Left lung (tissue), 14 donors: ENCODE results near the gene TEFM. TPM values are rescaled to one million over a fixed set of nuclear protein-coding genes. Genes with fewer than 3 reads are reported as not detected.

Experiments used
- ATAC-seq: fragments of 200-7000 bp; cut with Tn5 transposase; one replicate; pipeline ENCODE4 v1.9.1; 2020; ENCODE audit warnings: moderate library complexity
- DNase-seq, 4 donors: peaks; one replicate each; pipeline ENCODE4 v3.0.0-alpha.2; 2013 to 2020
- H3K27ac ChIP-seq, 2 donors: fragments of 200-600 bp; sonication (generic) in 1 of 2; one replicate each; pipeline versions ENCODE4 v1.5.0 to v1.8.0; 2020 to 2021
- H3K27me3 ChIP-seq, 2 donors: fragments of 200-600 bp; sonication (generic) in 1 of 2; one replicate each; pipeline versions ENCODE4 v1.5.0 to v1.8.0; 2020 to 2021
- H3K36me3 ChIP-seq, 2 donors: fragments of 200-600 bp; sonication (generic) in 1 of 2; one replicate each; pipeline versions ENCODE4 v1.5.0 to v1.8.0; 2020 to 2021
- H3K4me1 ChIP-seq, 2 donors: fragments of 200-600 bp; one replicate each; pipeline ENCODE4 v1.8.0; 2021
- H3K4me3 ChIP-seq, 2 donors: fragments of 200-600 bp; sonication (generic) in 1 of 2; one replicate each; pipeline versions ENCODE4 v1.5.0 to v1.8.0; 2020 to 2021; ENCODE audit warnings: mild to moderate bottlenecking in 1 of 2
- H3K9me3 ChIP-seq, 2 donors: fragments of 200-600 bp; sonication (generic) in 1 of 2; one replicate each; pipeline versions ENCODE4 v1.5.0 to v1.8.0; 2020 to 2021
- intact Hi-C, 2 donors: fragments of 100-400 bp; cut with DNase I; formaldehyde crosslinking; loops; one replicate each; pipeline versions ENCODE4 v1.11.2 to v1.14.2; 2022
- long read RNA-seq, 12 donors: library from polyadenylated mRNA in 2 of 12; unstranded in 2 of 12; transcript quantifications; one replicate each; pipeline ENCODE4 v2.0.0 and lab custom pipeline, GENCODE V29; 2019 to 2026
- polyA plus RNA-seq, 6 donors: library from polyadenylated mRNA; unstranded; fragments of 120-200 nt; gene quantifications; one replicate each; pipeline ENCODE4 v1.2.1, GENCODE V29; 2013; ENCODE audit not compliant: insufficient read length in 6 of 6
- total RNA-seq, 2 donors: library from RNA; stranded (reverse); fragmentation: NEBNext Ultra II Directional; extraction: Animal tissue kit (Norgen Biotek cat#: 25700); gene quantifications; one replicate each; pipeline ENCODE4 v1.2.1, GENCODE V29; 2021
- TF ChIP-seq, protein P1 (sequence below), 2 donors: fragments of 200-600 bp; sonication (generic) in 1 of 2; IDR thresholded peaks; one replicate each; pipeline versions ENCODE4 v1.5.0 to v1.8.0; 2021; ENCODE audit warnings: antibody characterized with exemption in 2 of 2
- donor health status: DM: no; HTN: yes; CAD: no.
- donor health status: DM: no; HTN: no; CAD: no.

TEFM gene, protein sequence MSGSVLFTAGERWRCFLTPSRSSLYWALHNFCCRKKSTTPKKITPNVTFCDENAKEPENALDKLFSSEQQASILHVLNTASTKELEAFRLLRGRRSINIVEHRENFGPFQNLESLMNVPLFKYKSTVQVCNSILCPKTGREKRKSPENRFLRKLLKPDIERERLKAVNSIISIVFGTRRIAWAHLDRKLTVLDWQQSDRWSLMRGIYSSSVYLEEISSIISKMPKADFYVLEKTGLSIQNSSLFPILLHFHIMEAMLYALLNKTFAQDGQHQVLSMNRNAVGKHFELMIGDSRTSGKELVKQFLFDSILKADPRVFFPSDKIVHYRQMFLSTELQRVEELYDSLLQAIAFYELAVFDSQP
- total RNA-seq = 10 to 100 TPM; 14.0 to 14.9 TPM
- 10 to 100 TPM; 22.1 to 28.1 (median 24.5) TPM for polyA plus RNA-seq
- long read RNA-seq, donor 1, partial matches to known transcripts = 6 of 12 reads
- long read RNA-seq, donor 1, other reads (novel, unspliced or antisense) = 0 of 12 reads
- long read RNA-seq, donor 2, transcript TEFM-205 (4 exons, 1,891 nt) = major isoform, 7 of 11 reads
- long read RNA-seq, donor 2, partial matches to known transcripts = 0 of 11 reads
- long read RNA-seq, donor 2, other reads (novel, unspliced or antisense) = 0 of 11 reads
- long read RNA-seq, donor 3, partial matches to known transcripts = 0 of 3 reads
- long read RNA-seq, donor 3, other reads (novel, unspliced or antisense) = 0 of 3 reads
- long read RNA-seq, donor 4, partial matches to known transcripts = 1 of 7 reads
- long read RNA-seq, donor 4, other reads (novel, unspliced or antisense) = 0 of 7 reads
- long read RNA-seq, donor 5, partial matches to known transcripts = 0 of 7 reads
- long read RNA-seq, donor 5, other reads (novel, unspliced or antisense) = 0 of 7 reads
- long read RNA-seq, donor 6, partial matches to known transcripts = 0 of 8 reads
- long read RNA-seq, donor 6, other reads (novel, unspliced or antisense) = 0 of 8 reads
- long read RNA-seq, donor 7, transcript TEFM-205 (4 exons, 1,891 nt) = major isoform, 5 of 6 reads
- long read RNA-seq, donor 7, partial matches to known transcripts = 0 of 6 reads
- long read RNA-seq, donor 7, other reads (novel, unspliced or antisense) = 0 of 6 reads
- long read RNA-seq, donor 8, partial matches to known transcripts = 0 of 6 reads
- long read RNA-seq, donor 8, other reads (novel, unspliced or antisense) = 0 of 6 reads
- long read RNA-seq, donor 9 = 0 reads
- long read RNA-seq, donor 10, partial matches to known transcripts = 0 of 7 reads
- long read RNA-seq, donor 10, other reads (novel, unspliced or antisense) = 1 of 7 reads
- long read RNA-seq, donor 11 = 0 reads
- long read RNA-seq, donor 12, transcript TEFM-205 (4 exons, 1,891 nt) = major isoform, 5 of 43 reads
- long read RNA-seq, donor 12, partial matches to known transcripts = 38 of 43 reads
- long read RNA-seq, donor 12, other reads (novel, unspliced or antisense) = 0 of 43 reads

DNA sequence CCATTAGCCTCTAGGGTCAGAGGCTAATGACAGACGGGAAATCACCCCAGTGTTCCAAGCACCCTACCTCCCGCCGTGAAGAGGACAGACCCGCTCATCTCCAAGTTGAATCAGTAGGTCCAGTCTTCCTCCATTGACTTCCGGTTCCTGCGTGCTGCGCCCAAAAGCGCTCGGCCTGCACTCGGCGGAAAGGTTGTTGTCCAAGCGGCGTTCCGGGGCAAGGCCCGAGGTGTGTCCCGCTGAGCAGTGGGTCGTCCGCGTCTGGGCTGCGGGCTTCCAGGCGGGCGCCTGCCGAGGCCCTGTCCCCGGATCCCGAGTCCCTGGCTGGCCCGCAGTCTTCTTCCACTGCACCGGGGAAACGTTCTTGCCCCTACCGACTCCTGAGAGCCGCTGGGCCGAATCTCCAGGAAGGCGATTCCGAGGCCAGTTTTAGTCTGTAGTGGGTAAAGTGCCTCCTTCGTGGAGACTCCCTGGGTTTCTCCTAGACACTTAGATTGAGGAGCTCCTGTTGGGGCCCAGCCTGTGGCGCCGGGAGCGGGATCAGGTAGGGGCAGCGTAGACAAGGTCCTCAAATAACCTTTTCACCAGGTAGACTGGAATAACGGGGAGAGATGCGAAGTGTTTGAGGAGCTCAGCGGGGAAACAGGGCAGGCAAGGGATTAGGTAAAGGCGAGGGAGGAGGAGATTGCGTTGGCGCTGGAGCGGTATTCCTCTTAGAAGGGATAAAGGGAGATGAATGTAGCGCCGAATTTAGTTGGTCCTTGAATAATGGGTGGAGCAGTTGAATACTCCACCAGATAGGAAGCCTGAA, at the start of gene TEFM:
Gene TEFM, minus strand, starts transcription at position 138 of the 811 bp plus-strand sequence. Its CDS starts 40 bp downstream, at position 98.
- peaks cover 5 to 26% of the 10 kb centered on the region in 2 donors for H3K4me1 ChIP-seq
- TF ChIP-seq, protein P1, sequence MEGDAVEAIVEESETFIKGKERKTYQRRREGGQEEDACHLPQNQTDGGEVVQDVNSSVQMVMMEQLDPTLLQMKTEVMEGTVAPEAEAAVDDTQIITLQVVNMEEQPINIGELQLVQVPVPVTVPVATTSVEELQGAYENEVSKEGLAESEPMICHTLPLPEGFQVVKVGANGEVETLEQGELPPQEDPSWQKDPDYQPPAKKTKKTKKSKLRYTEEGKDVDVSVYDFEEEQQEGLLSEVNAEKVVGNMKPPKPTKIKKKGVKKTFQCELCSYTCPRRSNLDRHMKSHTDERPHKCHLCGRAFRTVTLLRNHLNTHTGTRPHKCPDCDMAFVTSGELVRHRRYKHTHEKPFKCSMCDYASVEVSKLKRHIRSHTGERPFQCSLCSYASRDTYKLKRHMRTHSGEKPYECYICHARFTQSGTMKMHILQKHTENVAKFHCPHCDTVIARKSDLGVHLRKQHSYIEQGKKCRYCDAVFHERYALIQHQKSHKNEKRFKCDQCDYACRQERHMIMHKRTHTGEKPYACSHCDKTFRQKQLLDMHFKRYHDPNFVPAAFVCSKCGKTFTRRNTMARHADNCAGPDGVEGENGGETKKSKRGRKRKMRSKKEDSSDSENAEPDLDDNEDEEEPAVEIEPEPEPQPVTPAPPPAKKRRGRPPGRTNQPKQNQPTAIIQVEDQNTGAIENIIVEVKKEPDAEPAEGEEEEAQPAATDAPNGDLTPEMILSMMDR (IDR thresholded peaks at IDR 0.05) = no peak
- peak within 1 kb of the TSS; percentile 80 to 81 for H3K4me3 ChIP-seq
- DNase-seq (peak; percentile 90 to 96 (median 90)), ATAC-seq (peak; percentile 99)
- no peaks in the 10 kb centered on the region for H3K27me3 ChIP-seq
- H3K36me3 ChIP-seq = peaks cover 0 to 22% of the 10 kb centered on the region in 2 donors
- H3K9me3 ChIP-seq = no peaks in the 10 kb centered on the region
- intact Hi-C loops = no loop called here
- H3K27ac ChIP-seq = peak within 1 kb of the TSS; percentile 93 to 94

DNA sequence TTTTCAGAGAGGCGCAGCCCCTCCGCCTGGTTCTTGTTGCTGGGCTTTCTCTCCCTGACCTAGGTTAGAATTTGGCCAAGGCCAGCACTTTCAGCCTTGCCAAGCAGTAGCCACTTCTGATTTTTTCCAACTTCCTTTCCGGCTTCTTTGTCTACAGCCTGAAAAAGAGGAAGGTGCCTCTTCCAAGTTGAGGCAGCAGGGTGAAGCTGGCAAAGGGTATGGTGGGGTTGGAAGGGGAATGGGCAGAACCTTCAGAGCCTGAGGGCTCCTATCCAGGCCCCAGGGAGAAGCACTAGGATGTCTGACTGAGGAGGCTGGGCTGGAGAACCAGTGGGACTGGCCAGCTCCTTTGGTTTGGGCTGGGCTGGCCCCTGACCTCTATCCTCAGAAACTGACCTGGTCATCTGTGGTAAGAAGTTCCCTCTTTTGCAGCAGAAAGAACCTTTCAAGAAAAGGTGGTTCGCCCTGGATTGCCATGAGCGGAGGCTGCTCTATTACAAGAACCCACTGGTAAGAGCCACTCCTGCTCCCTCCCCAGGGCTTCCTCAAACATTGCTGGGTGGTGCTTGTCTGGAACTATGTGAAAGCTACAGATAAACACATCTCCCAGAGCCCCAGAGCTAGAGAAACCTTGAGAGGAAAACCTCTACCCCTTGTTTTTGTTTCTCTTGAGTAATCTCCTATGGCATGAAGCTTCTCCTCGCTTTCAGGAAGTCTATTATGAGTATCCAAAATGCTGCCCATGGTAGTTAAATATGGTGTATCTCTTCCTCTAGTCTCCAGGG, 48.2 kb upstream of the TEFM start:
- Histone ChIP-seq H3K4me3 (no peak overlapping the region), H3K4me1 (peaks cover 4 to 96% of the 10 kb centered on the region in 2 donors), H3K27me3 (no peaks in the 10 kb centered on the region), H3K27ac (peak overlapping the region; percentile 68 to 90), H3K36me3 (peaks cover 0 to 17% of the 10 kb centered on the region in 2 donors), H3K9me3 (no peaks in the 10 kb centered on the region)
- ATAC-seq (peak; percentile 34), DNase-seq (no peak)
- intact Hi-C loops = no loop called here
- TF ChIP-seq, protein P1 (IDR thresholded peaks at IDR 0.05) = no peak

DNA sequence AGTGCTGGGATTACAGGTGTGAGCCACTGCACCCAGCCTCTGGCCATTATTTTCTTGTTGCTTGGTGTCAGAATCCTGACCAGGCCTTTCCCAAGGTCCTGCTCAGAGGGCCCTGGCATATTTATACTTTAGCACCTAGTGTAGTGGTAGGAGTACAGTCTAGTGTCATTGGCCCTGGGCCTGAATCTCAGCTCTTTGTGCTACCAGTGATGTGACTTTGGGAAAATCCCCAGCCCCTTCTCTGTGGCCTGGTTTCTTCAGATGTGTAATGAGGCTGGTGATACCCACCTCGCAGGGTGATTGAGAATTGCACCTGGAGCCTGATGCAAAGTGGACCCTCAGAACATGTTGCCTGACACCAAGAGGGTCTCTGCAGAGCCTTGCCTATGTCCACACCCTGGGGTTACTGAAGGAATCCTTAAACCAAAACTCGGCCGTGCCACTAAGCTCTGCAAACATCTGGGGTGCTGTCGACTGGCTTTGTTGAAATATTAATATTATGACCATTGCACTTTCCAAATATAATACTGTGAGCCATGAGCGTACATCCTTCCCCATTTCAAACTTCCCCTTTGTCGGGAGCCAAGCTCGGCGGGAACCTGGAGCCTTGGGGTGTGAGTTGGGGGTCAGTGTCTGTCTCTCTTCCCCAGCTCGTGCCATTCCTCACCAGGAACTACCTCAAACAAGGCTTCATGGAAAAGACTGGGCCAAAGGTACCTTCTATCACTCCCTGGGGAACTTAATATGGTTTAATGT, 46.8 kb upstream of the TEFM start:
- DNase-seq = peak in 2 of 4 donors; percentile 57 to 83
- ATAC-seq = peak; percentile 23
- H3K27ac ChIP-seq = peak overlapping the region; percentile 29 to 90
- no peaks in the 10 kb centered on the region for H3K9me3 ChIP-seq
- peaks cover 0 to 25% of the 10 kb centered on the region in 2 donors for H3K36me3 ChIP-seq
- H3K27me3 ChIP-seq = no peaks in the 10 kb centered on the region
- intact Hi-C loops = no loop called here
- peaks cover 4 to 87% of the 10 kb centered on the region in 2 donors for H3K4me1 ChIP-seq
- H3K4me3 ChIP-seq = no peak overlapping the region
- TF ChIP-seq, protein P1 (IDR thresholded peaks at IDR 0.05) = no peak
